Type B pancreatic cell (in vitro differentiated cells): Measurements from ENCODE around the gene CCNG1. TPM values are rescaled to one million over a fixed set of nuclear protein-coding genes. Genes with fewer than 3 reads are reported as not detected.
"Not testable (repeated sequence)": the region's sequence is repeated elsewhere in the genome, so short reads cannot be mapped to it uniquely, and the experiment has no call there.

Experiments used
- DNase-seq: peaks from one replicate; pipeline ENCODE4 v3.0.0; 2021; ENCODE audit warnings: mixed read lengths; ENCODE audit not compliant: unreplicated experiment; ENCODE audit errors: extremely low spot score
- H3K27ac Mint-ChIP-seq: 2 replicates; pipeline ENCODE4 v1.8.0; 2021; ENCODE audit warnings: mild to moderate bottlenecking, mixed read lengths
- H3K27me3 Mint-ChIP-seq: 2 replicates; pipeline ENCODE4 v1.8.0; 2021; ENCODE audit warnings: mixed read lengths
- H3K36me3 Mint-ChIP-seq: 2 replicates; pipeline ENCODE4 v1.8.0; 2021; ENCODE audit warnings: mixed read lengths
- H3K4me1 Mint-ChIP-seq: one replicate; pipeline ENCODE4 v1.8.0; 2021; ENCODE audit warnings: mixed read lengths; ENCODE audit not compliant: unreplicated experiment
- H3K4me3 Mint-ChIP-seq: 2 replicates; pipeline ENCODE4 v1.8.0; 2021; ENCODE audit warnings: mild to moderate bottlenecking, mixed read lengths
- H3K9me3 Mint-ChIP-seq: 2 replicates; pipeline ENCODE4 v1.8.0; 2021; ENCODE audit warnings: mixed read lengths
- long read RNA-seq: library from polyadenylated mRNA; unstranded; transcript quantifications from one replicate; pipeline ENCODE4 v2.0.0, GENCODE V29; 2020
- total RNA-seq: library from RNA; stranded (reverse); gene quantifications from 2 replicates; pipeline ENCODE4 v1.2.1, GENCODE V29; 2021; ENCODE audit warnings: low replicate concordance
- TF ChIP-seq, protein P1 (sequence below): fragments of 200-600 bp; sonication (generic); conservative IDR thresholded peaks from 2 replicates; pipeline ENCODE4 v1.5.0; 2021; ENCODE audit warnings: antibody characterized with exemption, mild to moderate bottlenecking

CCNG1 gene, protein sequence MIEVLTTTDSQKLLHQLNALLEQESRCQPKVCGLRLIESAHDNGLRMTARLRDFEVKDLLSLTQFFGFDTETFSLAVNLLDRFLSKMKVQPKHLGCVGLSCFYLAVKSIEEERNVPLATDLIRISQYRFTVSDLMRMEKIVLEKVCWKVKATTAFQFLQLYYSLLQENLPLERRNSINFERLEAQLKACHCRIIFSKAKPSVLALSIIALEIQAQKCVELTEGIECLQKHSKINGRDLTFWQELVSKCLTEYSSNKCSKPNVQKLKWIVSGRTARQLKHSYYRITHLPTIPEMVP
- total RNA-seq = 214 and 226 TPM in 2 replicates
- long read RNA-seq, transcript CCNG1-202 (8 exons, 2,366 nt) = minor isoform, 353 of 1,290 reads
- long read RNA-seq, transcript CCNG1-211 (6 exons, 919 nt) = minor isoform, 7 of 1,290 reads
- long read RNA-seq, transcript CCNG1-201 (7 exons, 2,458 nt) = major isoform, 759 of 1,290 reads
- long read RNA-seq, partial matches to known transcripts = 30 of 1,290 reads
- long read RNA-seq, other reads (novel, unspliced or antisense) = 141 of 1,290 reads

DNA sequence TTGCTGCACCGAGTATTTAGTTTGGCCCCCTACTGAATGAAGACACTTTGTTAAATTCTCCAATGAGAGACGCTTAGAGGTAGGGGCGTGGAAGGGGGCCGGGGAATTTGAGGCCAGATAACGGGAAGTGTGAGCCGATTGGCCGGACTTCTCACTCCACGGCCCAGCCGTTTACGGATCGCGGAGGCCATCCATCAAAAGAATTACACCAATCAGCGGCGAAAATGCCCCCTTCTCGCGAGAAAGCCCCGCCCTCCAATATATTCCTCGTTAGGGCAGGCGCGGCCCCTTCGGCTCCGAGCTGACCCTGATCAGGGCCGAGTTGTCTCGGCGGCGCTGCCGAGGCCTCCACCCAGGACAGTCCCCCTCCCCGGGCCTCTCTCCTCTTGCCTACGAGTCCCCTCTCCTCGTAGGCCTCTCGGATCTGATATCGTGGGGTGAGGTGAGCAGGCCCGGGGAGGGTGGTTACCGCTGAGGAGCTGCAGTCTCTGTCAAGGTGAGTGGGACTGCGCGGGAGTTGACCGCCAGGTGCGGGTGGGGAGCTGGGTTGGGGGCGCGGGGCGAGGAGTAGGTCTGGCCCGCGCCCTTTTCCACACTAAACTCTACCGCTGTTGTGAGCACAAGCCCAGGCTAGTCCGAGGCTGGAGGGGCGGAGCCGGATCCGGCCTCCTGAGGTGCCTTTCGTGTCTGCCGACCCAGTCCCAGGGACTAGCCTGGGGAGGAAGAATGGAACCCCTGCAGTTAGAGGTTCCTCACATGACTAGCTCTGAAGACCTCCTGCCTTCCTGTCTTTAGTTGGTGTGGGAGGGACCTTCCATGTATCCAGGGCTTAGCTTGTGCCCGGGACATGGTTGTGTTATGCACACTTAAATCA, at the start of gene CCNG1:
CCNG1 (plus strand) TSS at position 287 of the 874 bp plus-strand sequence. CDS start 1,662 bp downstream, outside the sequence.
- Mint-ChIP-seq H3K27ac (peak within 1 kb of the TSS; percentile 85), H3K4me1 (peaks cover 41% of the 10 kb centered on the region), H3K4me3 (peak within 1 kb of the TSS; percentile 97), H3K9me3 (no peaks in the 10 kb centered on the region), H3K27me3 (no peaks in the 10 kb centered on the region), H3K36me3 (peaks cover 29% of the 10 kb centered on the region)
- TF ChIP-seq, protein P1, sequence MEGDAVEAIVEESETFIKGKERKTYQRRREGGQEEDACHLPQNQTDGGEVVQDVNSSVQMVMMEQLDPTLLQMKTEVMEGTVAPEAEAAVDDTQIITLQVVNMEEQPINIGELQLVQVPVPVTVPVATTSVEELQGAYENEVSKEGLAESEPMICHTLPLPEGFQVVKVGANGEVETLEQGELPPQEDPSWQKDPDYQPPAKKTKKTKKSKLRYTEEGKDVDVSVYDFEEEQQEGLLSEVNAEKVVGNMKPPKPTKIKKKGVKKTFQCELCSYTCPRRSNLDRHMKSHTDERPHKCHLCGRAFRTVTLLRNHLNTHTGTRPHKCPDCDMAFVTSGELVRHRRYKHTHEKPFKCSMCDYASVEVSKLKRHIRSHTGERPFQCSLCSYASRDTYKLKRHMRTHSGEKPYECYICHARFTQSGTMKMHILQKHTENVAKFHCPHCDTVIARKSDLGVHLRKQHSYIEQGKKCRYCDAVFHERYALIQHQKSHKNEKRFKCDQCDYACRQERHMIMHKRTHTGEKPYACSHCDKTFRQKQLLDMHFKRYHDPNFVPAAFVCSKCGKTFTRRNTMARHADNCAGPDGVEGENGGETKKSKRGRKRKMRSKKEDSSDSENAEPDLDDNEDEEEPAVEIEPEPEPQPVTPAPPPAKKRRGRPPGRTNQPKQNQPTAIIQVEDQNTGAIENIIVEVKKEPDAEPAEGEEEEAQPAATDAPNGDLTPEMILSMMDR = peak; percentile 34
- DNase-seq = peak; percentile 94

DNA sequence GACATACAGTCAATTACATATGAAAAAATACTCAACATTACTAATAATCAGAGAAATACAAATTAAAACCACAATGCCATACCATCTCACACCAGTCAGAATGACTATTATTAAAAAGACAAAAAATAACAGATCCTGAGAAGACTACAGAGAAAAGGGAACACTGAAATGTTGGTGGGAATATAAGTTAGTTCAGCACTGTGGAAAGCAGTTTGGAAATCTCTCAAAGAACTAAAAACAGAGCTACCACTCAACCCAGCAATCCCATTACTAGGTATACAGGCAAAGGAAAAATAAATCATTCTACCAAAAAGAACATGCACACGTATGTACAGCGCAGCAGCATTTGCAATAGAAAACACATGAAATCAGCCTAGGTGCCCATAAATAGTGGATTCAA, 41.6 kb upstream of the CCNG1 start:
- Mint-ChIP-seq H3K4me3 (no peak overlapping the region), H3K36me3 (no peaks in the 10 kb centered on the region), H3K27me3 (no peaks in the 10 kb centered on the region), H3K9me3 (peaks cover 6% of the 10 kb centered on the region), H3K27ac (no peak overlapping the region), H3K4me1 (no peaks in the 10 kb centered on the region)
- DNase-seq = no peak
- TF ChIP-seq, protein P1 = no peak

DNA sequence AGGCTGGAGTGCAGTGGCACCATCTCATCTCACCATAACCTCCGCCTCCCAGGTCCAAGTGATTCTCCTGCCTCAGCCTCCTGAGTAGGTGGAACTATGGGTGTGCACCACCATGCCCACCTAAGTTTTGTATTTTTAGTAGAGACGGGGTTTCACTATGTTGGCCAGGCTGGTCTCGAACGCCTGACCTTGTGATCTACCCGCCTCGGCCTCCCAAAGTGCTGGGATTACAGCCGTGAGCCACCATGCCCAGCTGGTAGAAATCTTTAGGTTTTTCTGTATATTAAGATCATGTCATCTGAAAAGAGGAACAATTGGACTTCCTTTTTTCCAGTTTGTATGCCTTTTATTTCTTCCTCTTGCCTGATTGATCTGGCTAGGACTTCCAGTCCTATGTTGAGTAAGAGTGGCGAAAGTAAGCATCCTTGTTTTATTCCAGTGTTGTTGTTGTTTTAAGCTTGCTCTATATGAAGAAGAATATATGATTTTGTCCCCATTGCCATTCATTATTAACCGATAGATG, 40.5 kb upstream of the CCNG1 start:
- not testable (repeated sequence) for H3K36me3 Mint-ChIP-seq, H3K4me1 Mint-ChIP-seq, DNase-seq, H3K27ac Mint-ChIP-seq, H3K27me3 Mint-ChIP-seq, H3K9me3 Mint-ChIP-seq, H3K4me3 Mint-ChIP-seq

DNA sequence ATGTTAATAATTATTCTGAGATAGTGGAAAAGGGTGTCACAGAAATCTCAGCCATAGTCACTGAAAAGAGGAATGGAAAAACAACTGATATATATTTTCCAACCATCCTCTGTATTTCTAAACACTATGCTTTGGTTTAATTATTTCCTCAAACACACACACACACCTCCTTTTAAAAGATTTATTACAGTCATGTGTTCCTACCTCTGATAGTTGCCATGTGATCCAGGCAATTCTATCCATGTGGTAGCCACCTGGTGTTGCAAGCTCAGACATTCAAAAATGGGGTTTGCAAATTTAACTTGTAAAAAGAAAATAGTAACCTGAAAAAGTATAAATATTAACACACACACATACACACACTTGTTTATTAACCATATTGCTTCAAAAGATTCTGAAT, 40.0 kb upstream of the CCNG1 start:
- TF ChIP-seq, protein P1 = no peak
- no peaks in the 10 kb centered on the region for H3K36me3 Mint-ChIP-seq
- no peak overlapping the region for H3K4me3 Mint-ChIP-seq
- H3K27me3 Mint-ChIP-seq = no peaks in the 10 kb centered on the region
- no peak overlapping the region for H3K27ac Mint-ChIP-seq
- peaks cover 6% of the 10 kb centered on the region for H3K9me3 Mint-ChIP-seq
- H3K4me1 Mint-ChIP-seq = no peaks in the 10 kb centered on the region
- DNase-seq = no peak

DNA sequence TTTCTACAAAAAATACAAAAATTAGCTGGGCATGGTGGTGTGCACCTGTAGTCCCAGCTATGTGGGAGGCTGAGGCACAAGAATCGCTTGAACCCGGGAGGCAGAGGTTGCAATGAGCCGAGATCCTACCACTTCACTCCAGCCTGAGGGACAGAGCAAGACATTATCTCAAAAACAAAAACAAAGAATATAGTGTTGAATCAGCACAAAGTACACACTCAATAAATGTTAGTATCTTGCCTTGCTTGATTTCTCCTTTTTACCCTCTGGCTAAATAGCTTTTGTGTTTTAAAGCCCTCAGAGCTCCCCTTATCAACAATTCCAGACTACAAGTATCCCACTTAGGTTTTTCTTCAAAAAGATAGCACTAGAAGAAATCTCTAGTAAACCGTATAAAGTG, 37.5 kb upstream of the CCNG1 start:
- Mint-ChIP-seq H3K4me3 (no peak overlapping the region), H3K27me3 (no peaks in the 10 kb centered on the region), H3K27ac (no peak overlapping the region), H3K4me1 (peaks cover 5% of the 10 kb centered on the region), H3K9me3 (no peaks in the 10 kb centered on the region), H3K36me3 (no peaks in the 10 kb centered on the region)
- no peak for DNase-seq
- TF ChIP-seq, protein P1 = no peak
